Measurements from ENCODE around the gene TGFBI.

DNA sequence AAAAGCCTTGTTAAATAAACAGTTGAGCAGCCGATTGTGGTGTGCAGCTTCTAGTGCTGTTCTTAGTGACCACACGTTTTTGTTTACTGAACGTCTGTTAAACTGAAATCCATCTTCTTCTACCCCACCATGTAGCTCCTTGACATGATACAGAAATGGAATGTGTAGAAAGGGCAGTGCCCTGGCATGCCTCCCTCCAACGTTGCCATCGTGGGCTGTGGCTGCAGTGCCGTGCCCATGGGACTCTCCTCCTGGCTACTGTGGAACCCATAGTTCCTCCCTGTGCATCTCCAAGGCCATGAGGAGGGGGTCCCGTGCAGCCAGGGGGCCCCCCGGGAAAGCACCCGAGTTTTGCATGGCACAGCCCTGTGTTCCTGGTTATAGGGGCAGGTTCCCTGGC is 23.3 kb upstream of the TGFBI start:
- TF ChIP-seq GATA2 (IDR thresholded peaks at IDR 0.05; ENCODE audit: low read depth, low read length): no peak
- no peak for TF ChIP-seq GATA3 (IDR thresholded peaks at IDR 0.05; ENCODE audit: low read depth, low read length)

All from SH-SY5Y (cell line).